RKO (cell line): Measurements from ENCODE around the gene PRXL2A.
"Not testable (repeated sequence)": the region's sequence is repeated elsewhere in the genome, so short reads cannot be mapped to it uniquely, and the experiment has no call there.

Experiments
- DNase-seq: peaks from one replicate; pipeline ENCODE4 v3.0.0-alpha.2; 2016; ENCODE audit warnings: low spot score

Gene PRXL2A

DNA sequence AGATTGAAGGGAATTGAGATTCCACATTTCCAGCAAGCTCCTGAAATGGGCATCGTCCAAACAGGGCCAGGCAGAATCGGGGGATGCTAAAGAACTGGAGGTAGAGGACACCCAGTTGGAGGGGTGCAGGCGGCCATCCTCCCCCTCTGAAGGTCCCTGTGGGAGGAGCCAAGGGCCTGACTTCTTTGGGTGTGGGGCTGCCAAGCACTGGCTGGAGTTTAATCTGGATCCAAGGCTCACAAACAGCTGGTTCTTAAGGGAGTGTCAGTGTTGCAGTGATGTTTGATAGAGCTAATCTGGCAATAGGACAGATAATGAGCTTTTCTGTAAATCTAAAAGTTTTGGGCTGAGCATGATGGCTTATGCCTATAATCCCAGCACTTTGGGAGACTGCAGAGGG is 66.6 kb downstream of the PRXL2A start:
- DNase-seq: no peak

DNA sequence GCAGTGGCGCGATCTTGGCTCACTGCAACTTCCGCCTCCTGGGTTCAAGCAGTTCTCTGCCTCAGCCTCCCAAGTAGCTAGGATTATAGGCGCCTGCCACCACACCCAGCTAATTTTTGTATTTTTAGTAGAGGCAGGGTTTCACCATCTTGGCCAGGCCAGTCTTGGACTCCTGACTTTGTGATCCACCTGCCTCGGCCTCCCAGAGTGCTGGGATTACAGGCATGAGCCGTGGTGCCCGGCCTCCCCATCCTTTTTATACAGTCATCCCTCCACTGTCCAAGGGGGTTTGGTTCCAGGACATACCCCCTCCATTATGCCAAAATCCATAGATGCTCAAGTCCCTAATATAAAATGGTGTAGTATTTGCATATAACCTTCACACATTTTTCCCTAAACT is 67.3 kb downstream of the PRXL2A start:
- DNase-seq: not testable (repeated sequence)

DNA sequence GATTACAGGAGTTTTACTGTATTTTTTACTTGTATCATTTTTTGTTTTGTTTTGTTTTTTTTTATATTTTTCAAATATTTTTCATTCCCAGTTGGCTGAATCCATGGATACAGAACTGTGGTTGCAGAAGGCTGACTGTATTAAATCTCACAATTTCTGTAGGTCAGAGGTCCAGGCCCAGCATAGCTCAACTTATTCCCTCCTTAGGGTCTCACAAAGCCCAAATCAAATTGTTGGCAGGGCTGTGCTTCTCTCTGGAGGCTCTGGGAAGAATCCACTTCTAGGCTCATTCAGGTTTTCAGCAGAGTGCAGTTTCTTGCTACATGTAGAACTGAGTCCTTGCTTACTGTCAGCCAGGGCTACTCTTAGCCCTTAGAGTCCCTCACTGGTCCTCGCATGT is 68.3 kb downstream of the PRXL2A start:
- no peak for DNase-seq

DNA sequence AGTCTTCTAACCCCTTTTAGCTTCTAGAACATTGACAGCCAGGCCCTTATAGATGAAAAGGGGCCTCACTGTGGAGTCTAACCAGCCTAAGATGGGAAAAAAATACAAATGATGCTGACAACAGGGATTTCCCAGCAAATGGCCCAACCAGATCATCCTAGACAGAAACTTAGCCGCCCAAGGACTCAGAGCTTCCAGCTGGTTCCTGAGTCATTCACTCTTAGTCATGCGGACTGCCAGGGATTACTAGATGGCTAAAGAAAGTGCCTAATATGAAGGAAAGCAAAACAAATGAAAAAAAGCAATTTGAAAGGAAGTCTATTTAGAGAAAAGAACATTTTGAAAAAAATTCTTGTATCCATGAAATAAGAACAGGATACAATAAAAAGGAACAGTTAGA is 69.5 kb downstream of the PRXL2A start:
- peak; percentile 88 for DNase-seq

DNA sequence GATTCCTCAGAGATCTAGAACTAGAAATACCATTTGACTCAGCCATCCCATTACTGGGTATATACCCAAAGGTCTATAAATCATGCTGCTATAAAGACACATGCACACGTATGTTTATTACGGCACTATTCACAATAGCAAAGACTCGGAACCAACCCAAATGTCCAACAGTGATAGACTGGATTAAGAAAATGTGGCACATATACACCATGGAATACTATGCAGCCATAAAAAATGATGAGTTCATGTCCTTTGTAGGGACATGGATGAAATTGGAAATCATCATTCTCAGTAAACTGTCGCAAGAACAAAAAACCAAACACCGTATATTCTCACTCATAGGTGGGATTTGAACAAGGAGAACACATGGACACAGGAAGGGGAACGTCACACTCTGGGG is 72.0 kb downstream of the PRXL2A start:
- not testable (repeated sequence) for DNase-seq

DNA sequence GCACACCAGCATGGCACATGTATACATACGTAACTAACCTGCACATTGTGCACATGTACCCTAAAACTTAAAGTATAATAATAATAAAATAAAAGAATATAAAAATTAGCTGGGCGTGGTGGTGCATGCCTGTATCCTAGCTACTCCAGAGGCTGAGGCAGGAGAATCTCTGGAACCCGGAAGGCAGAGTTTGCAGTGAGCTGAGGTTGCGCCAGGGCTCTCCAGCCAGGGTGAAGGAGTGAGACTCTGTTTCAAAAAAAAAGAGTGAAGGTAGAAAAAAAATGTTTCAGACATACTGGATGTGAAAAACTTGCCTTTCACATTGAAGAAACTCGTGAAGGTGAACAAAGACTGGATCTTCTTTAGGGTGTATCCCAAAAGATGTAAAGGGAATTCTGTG is 72.5 kb downstream of the PRXL2A start:
- no peak for DNase-seq

DNA sequence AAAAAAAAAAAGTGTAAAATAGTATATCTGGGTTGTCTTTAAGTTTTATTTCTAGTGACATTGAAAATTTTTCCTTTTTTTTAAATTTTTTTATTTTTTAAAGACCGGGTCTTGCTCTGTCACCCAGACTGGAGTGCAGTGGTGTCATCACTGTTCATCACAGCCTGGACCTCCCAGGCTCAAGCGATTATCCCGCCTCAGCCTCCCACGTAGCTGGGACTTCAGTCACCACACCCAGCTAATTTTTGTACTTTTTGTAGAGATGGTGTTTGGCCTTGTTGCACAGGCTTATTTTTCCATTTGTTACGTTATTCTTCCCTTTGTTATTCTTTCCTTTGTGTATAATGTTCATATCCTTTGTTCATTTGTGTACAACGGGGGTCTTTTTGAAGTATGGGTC is 75.9 kb downstream of the PRXL2A start:
- no peak for DNase-seq

DNA sequence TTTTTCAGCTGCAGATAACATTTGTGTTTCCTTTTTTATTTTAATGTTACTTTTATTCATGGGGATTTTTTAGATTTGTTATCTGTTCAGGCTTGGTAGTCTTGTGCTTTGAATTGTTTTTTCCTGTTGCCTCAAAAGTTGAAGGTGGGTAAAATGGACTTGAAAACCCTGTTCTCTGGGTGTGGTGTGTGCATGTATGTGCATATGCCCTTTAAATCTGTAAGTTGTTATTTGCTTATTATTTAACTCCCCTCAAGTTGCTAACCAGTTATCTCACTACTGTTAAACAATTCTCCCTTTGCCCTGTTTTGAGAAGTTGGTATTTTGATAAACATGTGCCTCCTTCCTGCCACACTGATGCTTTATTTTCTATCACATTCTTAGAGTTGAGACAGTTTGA is 76.3 kb downstream of the PRXL2A start:
- no peak for DNase-seq

DNA sequence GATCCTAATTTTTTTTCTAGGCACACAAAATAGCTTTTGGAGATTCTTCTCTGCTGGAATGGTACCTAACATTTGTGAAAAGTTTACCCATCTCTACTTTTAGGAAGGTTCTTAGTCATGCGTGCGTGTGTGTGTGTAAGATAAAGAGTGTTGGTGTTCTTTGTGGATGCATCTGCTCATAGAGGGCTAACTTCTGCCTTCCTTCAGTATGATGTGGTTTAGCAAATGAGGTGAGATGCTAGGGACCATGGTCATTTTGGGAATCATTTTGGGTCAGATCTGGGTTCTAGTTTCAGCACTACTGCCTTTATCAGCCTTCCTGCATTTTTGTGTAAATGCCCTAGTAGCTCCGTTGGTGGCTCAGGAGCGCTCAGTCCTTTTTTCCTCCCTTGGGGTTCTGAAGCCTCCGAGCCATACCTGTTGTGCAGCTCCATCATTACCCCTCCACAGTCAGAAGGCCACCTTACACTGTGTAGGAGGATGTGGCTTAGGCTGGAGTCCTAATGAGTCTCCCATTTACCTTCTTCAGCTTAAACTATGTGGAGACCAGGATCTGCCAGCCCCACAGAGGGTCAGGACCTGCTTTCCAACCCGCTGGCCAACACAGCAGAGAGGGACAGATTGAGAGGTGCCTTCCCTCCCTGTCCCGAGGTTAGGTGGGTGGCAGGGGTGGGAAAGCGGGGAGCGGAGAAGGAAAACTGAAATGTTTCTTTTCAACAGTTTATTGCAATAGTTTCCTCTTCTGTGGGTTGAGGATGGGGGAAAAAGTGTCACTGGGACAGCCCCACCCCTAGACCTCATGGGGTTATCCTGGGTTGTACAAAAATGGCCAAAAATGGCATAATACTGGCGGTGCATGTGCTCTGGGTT is 77.0 kb downstream of the PRXL2A start:
- DNase-seq: no peak

DNA sequence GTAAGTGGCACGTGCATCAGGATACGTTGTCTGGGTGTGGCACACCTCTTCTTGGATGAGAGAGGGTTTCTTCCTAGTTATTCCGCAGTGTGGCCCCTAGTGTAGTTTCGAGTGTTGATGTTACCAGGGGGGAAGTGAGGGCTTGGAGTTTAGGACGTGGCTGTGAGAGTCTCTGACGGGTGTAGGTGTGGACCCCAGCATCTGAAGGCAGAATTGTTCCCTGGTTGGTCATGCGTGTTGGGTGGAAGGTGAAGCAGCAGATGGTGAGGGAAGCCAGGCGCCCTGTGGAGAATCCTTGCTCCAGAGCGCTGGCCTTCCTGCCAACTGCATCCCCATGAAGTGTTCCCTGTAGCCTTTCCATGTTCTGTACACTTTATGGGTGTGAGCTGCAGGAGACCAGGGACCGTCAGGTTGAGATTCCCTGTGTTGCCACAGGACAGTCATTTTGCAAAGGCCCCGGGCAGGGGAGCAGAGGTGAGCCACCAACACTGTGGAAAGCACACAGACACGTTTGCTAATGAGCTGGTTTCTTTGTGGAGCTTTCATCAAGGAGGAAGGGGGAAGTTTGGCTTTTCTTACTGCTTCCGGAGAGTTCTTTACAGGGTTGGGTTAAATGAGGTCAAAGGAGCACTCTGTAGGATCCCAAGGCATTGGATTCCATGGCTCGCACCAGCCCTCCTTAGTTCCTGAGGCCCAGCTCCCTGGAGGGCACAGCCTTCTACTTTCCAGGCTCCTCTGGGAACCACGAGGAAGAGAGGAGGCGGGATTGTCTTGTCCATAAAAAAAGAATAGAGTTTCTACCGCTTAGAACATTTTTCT is 77.8 kb downstream of the PRXL2A start:
- DNase-seq: no peak
